Transverse colon (tissue), 4 donors: ENCODE data around the gene ZNF777. TPM values are rescaled to one million over a fixed set of nuclear protein-coding genes. Genes with fewer than 3 reads are reported as not detected.

Experiments
- DNase-seq: peaks from one replicate; pipeline ENCODE4 v3.0.0-alpha.2; 2019
- H3K27ac ChIP-seq, 4 donors: fragments of 200-600 bp; sonication (generic); 2 replicates each; pipeline ENCODE4 v1.5.1; 2016 to 2018; ENCODE audit warnings: inconsistent platforms in 4 of 4
- H3K27me3 ChIP-seq: fragments of 200-600 bp; sonication (generic); 2 replicates; pipeline ENCODE4 v1.5.1; 2017; ENCODE audit warnings: inconsistent platforms
- H3K36me3 ChIP-seq, 4 donors: fragments of 200-600 bp; sonication (generic); 2 replicates each; pipeline ENCODE4 v1.5.1; 2017 to 2019; ENCODE audit warnings: inconsistent platforms in 4 of 4
- H3K4me1 ChIP-seq, 4 donors: fragments of 200-600 bp; sonication (generic); 2 replicates each; pipeline ENCODE4 v1.5.1; 2017 to 2020; ENCODE audit warnings: inconsistent platforms in 4 of 4
- H3K4me3 ChIP-seq, 4 donors: fragments of 200-600 bp; sonication (generic); 1 replicate in 1 of 4; 2 replicates in 3 of 4; pipeline versions ENCODE4 v1.5.1 to v1.6.1; 2017 to 2019; ENCODE audit warnings: inconsistent platforms in 4 of 4
- H3K9me3 ChIP-seq, 2 donors: fragments of 200-600 bp; sonication (generic); 2 replicates each; pipeline ENCODE4 v1.5.1; 2017 to 2019; ENCODE audit warnings: inconsistent platforms in 2 of 2
- EP300 ChIP-seq: sonication (generic); formaldehyde crosslinking; IDR thresholded peaks from one replicate; pipeline ENCODE4 v1.6.1; 2017; ENCODE audit warnings: antibody characterized with exemption, low read depth
- POLR2A ChIP-seq: fragments of 450-650 bp; IDR thresholded peaks from one replicate; pipeline ENCODE4 v1.6.1; 2016; ENCODE audit warnings: antibody characterized with exemption, mild to moderate bottlenecking, moderate library complexity
- POLR2AphosphoS5 ChIP-seq, 3 donors: sonication (generic); formaldehyde crosslinking; IDR thresholded peaks; one replicate each; pipeline ENCODE4 v1.6.1; 2016; ENCODE audit warnings: antibody characterized with exemption in 3 of 3
- WGBS, 2 donors: methylation state at CpG; one replicate each; pipeline ENCODE4 v1.1.5; 2018; ENCODE audit warnings: low coverage in 1 of 2; 5-methylcytosine and 5-hydroxymethylcytosine counted together
- in situ Hi-C, 4 donors: fragments of 200-750 bp; cut with MboI; loops; one replicate each; pipeline versions ENCODE4 v1.15.0 to v1.15.1; 2017; ENCODE audit warnings: low sequenced_read_pairs in 3 of 4, low pct_ligation_motif_present in 1 of 4, low pct_unique_long_range_greater_than_20kb in 1 of 4
- intact Hi-C: fragments of 100-400 bp; cut with DNase I; formaldehyde crosslinking; loops from one replicate; pipeline ENCODE4 v1.15.1; 2023; ENCODE audit warnings: low total_unique reads
- total RNA-seq, 4 donors: library from RNA; depleted of rRNA; stranded (reverse); fragments of >200 nt; gene quantifications; one replicate each; pipeline ENCODE4 v1.1.0, GENCODE V29; 2016
- TF ChIP-seq, protein P1 (sequence below), 5 experiments: fragments of 200-600 bp in 3 of 5; fragments of 450-650 bp in 2 of 5; sonication (generic) in 3 of 5; IDR thresholded peaks; 1 replicate in 2 of 5; 2 replicates in 3 of 5; pipeline ENCODE4 v1.5.1; 2016 to 2017; ENCODE audit warnings: antibody characterized with exemption in 5 of 5, inconsistent platforms in 3 of 5, mild to moderate bottlenecking in 2 of 5, moderate library complexity in 1 of 5

The ZNF777 gene
- total RNA-seq, 4 donors from 2014 or later, result 7.8 to 58.9 (median 14.2) TPM

DNA sequence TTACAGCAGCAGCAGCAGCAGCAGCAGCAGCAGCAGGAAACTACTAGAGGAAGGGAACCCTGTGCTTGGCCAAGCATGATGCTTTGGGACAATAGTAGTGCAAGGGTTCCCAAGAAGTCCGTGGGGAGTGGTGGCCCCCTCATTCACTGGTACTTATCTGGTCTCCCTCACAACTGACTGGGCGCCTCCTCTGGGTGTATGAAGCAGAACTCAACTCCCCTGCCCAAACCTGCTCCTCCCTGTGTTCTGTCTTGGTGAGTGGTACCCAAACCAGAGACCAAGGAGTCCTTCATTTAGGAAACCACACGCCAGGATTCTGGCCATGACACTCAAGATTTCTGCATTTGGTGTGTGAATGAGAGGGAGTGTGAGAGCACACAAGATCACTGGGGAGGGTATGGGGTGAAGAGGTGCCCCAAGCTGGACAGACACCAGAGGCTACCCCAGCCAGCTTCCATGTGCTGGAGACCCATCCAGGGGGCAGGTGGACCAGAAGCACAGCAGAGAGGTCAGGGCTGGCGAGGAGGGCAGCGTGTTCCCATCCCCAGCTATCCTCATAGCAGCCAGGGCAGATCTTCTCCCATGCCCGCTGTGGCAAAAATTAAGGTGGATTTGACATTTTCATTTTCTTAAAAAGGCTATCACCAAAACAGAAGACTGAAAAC, 10.6 kb upstream of the ZNF777 start:
- Histone ChIP-seq H3K9me3 (no peaks in the 10 kb centered on the region), H3K27ac (no peak overlapping the region), H3K4me1 (no peaks in the 10 kb centered on the region), H3K4me3 (no peak overlapping the region), H3K27me3 (no peaks in the 10 kb centered on the region), H3K36me3 (peaks cover 0 to 42% (median 12%) of the 10 kb centered on the region in 4 donors)
- no peak for DNase-seq
- intact Hi-C loops (no loop called here), in situ Hi-C loops (no loop called here)
- TF ChIP-seq POLR2A (no peak), POLR2AphosphoS5 (IDR thresholded peaks at IDR 0.05) (no peak), EP300 (no peak)
- TF ChIP-seq, protein P1, sequence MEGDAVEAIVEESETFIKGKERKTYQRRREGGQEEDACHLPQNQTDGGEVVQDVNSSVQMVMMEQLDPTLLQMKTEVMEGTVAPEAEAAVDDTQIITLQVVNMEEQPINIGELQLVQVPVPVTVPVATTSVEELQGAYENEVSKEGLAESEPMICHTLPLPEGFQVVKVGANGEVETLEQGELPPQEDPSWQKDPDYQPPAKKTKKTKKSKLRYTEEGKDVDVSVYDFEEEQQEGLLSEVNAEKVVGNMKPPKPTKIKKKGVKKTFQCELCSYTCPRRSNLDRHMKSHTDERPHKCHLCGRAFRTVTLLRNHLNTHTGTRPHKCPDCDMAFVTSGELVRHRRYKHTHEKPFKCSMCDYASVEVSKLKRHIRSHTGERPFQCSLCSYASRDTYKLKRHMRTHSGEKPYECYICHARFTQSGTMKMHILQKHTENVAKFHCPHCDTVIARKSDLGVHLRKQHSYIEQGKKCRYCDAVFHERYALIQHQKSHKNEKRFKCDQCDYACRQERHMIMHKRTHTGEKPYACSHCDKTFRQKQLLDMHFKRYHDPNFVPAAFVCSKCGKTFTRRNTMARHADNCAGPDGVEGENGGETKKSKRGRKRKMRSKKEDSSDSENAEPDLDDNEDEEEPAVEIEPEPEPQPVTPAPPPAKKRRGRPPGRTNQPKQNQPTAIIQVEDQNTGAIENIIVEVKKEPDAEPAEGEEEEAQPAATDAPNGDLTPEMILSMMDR (IDR thresholded peaks at IDR 0.05), result no peak
- WGBS, 2 donors, result 97% methylated on average over 6 of the region's 6 CpGs; no CpG with 5 or more reads in 1 of the 2 donors

DNA sequence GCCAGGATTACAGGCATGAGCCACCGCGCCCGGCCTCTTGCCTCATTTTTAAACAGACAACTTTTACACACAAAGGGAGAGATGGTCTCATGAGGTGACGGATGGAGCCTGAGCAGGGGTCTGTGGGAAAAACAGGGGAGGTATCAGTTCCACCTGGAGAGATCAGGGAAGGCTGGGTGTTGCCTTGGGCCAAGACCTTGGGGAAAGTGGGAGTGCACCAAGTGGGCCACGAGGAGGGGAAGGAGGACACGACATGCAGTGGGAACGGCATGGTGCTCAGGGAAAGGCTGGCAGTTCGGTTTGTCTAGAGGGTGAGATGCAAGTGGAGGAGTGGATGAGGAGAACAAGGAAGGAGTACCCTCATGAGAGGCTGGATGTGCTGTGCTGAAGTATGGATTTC, 8.9 kb upstream of the ZNF777 start:
- in situ Hi-C loops, result no loop called here
- no peaks in the 10 kb centered on the region for H3K27me3 ChIP-seq
- no peaks in the 10 kb centered on the region for H3K9me3 ChIP-seq
- intact Hi-C loops, result no loop called here
- H3K4me1 ChIP-seq, result no peaks in the 10 kb centered on the region
- 88 to 95% methylated on average over 5 to 8 of the region's 8 CpGs for WGBS, 2 donors
- H3K4me3 ChIP-seq, result no peak overlapping the region
- H3K36me3 ChIP-seq, result peaks cover 0 to 25% (median 9%) of the 10 kb centered on the region in 4 donors
- TF ChIP-seq POLR2AphosphoS5 (IDR thresholded peaks at IDR 0.05) (no peak), POLR2A (no peak), EP300 (no peak)
- TF ChIP-seq, protein P1 (IDR thresholded peaks at IDR 0.05), result no peak
- no peak for DNase-seq
- no peak overlapping the region for H3K27ac ChIP-seq

DNA sequence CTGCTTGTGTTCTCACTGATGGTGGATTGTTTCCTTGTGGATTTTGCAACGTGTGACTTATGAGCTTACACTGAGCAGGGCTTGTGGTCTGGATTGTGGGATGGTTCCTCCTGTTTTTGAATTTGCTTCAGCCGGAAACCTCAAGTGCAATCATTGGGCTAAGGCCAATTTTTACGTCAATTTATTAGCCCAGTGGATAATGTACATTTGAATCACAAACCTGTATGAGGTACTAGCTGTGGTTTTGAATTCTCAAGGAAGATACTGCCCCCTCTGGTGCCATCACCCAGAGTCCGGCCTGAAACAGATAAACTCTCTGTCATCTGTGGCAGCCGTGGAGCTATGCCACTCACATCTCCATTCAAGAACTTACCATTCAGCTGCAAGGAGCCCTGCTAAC, 7.3 kb upstream of the ZNF777 start:
- Histone ChIP-seq H3K4me3 (no peak overlapping the region), H3K9me3 (no peaks in the 10 kb centered on the region), H3K4me1 (no peaks in the 10 kb centered on the region), H3K36me3 (peaks cover 0 to 9% (median 2%) of the 10 kb centered on the region in 4 donors), H3K27ac (no peak overlapping the region), H3K27me3 (peaks cover 5% of the 10 kb centered on the region)
- no peak for DNase-seq
- intact Hi-C loops, result no loop called here
- in situ Hi-C loops, result no loop called here
- TF ChIP-seq POLR2A (no peak), POLR2AphosphoS5 (IDR thresholded peaks at IDR 0.05) (no peak), EP300 (no peak)
- TF ChIP-seq, protein P1 (IDR thresholded peaks at IDR 0.05), result no peak
- WGBS, 2 donors, result 73 to 82% methylated on average over 2 to 5 of the region's 5 CpGs

DNA sequence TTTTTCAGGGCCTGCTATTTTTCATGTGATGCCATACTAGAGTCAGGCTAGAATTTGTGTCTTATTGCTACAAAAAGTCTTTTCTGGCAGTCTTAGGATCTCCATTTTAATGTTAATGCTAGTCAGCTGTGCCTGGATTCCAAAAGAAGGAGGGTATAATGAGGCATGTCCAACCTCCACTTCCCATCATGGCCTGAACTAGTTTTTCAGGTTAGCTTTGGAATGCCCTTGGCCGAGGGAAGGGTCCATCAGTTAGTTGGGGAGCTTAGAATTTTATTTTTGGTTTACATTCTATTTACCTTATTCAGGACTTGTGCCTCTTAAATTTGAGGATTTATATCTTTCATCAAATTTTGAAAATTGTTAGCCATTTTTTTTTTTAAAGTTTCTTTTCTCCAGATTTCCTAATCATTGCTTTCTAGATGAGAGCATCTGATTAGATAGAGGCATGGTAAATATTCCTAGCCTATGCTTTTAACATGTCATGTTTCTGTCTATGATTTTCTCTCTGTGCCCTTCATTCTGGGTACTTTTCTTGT, 6.5 kb upstream of the ZNF777 start:
- H3K9me3 ChIP-seq, result no peaks in the 10 kb centered on the region
- 79 to 100% methylated on average over 1 of the region's 1 CpG for WGBS, 2 donors
- H3K36me3 ChIP-seq, result peaks cover 0 to 1% (median 0%) of the 10 kb centered on the region in 4 donors
- in situ Hi-C loops, result no loop called here
- H3K4me3 ChIP-seq, result no peak overlapping the region
- intact Hi-C loops, result no loop called here
- no peak for DNase-seq
- H3K4me1 ChIP-seq, result no peaks in the 10 kb centered on the region
- H3K27me3 ChIP-seq, result peaks cover 5% of the 10 kb centered on the region
- TF ChIP-seq, protein P1 (IDR thresholded peaks at IDR 0.05), result no peak
- TF ChIP-seq POLR2AphosphoS5 (IDR thresholded peaks at IDR 0.05) (no peak), POLR2A (no peak), EP300 (no peak)
- no peak overlapping the region for H3K27ac ChIP-seq
